K562 (cell line): ENCODE results near the gene DPM2. TPM values are rescaled to one million over a fixed set of nuclear protein-coding genes. Genes with fewer than 3 reads are reported as not detected.

Source experiments
- ATF1 ChIP-seq, 2 experiments: fragments of 450-650 bp in 1 of 2; IDR thresholded peaks; 2 replicates each; pipeline ENCODE4 v1.6.1; 2016; ENCODE audit warnings: missing compliant biosample characterization in 1 of 2, missing genetic modification characterization in 1 of 2
- CREB1 ChIP-seq, 2 experiments: sonication (generic) in 1 of 2; formaldehyde crosslinking in 1 of 2; IDR thresholded peaks; 2 replicates each; pipeline versions ENCODE4 v1.6.1 to v1.8.0; 2012 to 2022; ENCODE audit warnings: inconsistent platforms in 1 of 2, mild to moderate bottlenecking in 1 of 2, missing genetic modification reagents in 1 of 2, moderate library complexity in 1 of 2
- GABPB1 ChIP-seq: sonication (generic); formaldehyde crosslinking; IDR thresholded peaks from 2 replicates; pipeline ENCODE4 v1.8.0; 2022; ENCODE audit warnings: mild to moderate bottlenecking, missing genetic modification reagents
- HNRNPLL ChIP-seq: fragments of 200-400 bp; formaldehyde crosslinking; IDR thresholded peaks from 2 replicates; pipeline ENCODE4 v1.6.1; 2017; ENCODE audit warnings: low read length, low read depth, mild to moderate bottlenecking; ENCODE audit not compliant: poor library complexity, severe bottlenecking
- MAZ ChIP-seq, 2 experiments: fragments of 450-650 bp in 1 of 2; sonication (generic) in 1 of 2; formaldehyde crosslinking; IDR thresholded peaks in 1 of 2; conservative IDR thresholded peaks in 1 of 2; 2 replicates each; pipeline versions ENCODE4 v1.4.0 to v1.5.0; 2020; ENCODE audit warnings: mild to moderate bottlenecking in 1 of 2, missing genetic modification reagents in 1 of 2
- MLX ChIP-seq, 2 experiments: fragments of 450-650 bp in 1 of 2; sonication (generic) in 1 of 2; formaldehyde crosslinking; conservative IDR thresholded peaks; 2 replicates each; pipeline versions ENCODE4 v1.4.0 to v1.8.1; 2020 to 2022; ENCODE audit warnings: mild to moderate bottlenecking in 1 of 2, missing genetic modification reagents in 1 of 2
- NFIC ChIP-seq: fragments of 450-650 bp; IDR thresholded peaks from 2 replicates; pipeline ENCODE4 v1.6.1; 2017; ENCODE audit warnings: mild to moderate bottlenecking, inconsistent platforms
- RAD21 ChIP-seq, 2 experiments: fragments of 250-450 bp in 1 of 2; fragments of 450-650 bp in 1 of 2; sonication (Bioruptor Pico) in 1 of 2; formaldehyde crosslinking in 1 of 2; IDR thresholded peaks in 1 of 2; conservative IDR thresholded peaks in 1 of 2; 2 replicates each; pipeline versions ENCODE4 v1.4.0 to v1.8.0; 2020 to 2022; ENCODE audit warnings: mild to moderate bottlenecking in 2 of 2, moderate library complexity in 1 of 2
- RB1 ChIP-seq: fragments of 450-650 bp; IDR thresholded peaks from 2 replicates; pipeline ENCODE4 v1.6.1; 2017; ENCODE audit warnings: low read depth, mild to moderate bottlenecking
- SAP30 ChIP-seq: fragments of 200-600 bp; sonication (generic); IDR thresholded peaks from 2 replicates; pipeline ENCODE4 v1.6.1; 2012; ENCODE audit warnings: borderline replicate concordance, low read depth, mild to moderate bottlenecking, moderate library complexity, low read length, control low read depth, inconsistent platforms; ENCODE audit not compliant: insufficient read depth, poor library complexity, severe bottlenecking
- SMAD1 ChIP-seq: fragments of 150-350 bp; IDR thresholded peaks from 2 replicates; pipeline ENCODE4 v1.6.1; 2014; ENCODE audit warnings: low read length, low read depth; ENCODE audit not compliant: partially characterized antibody
- TRIM24 ChIP-seq, 2 experiments: fragments of 450-650 bp; IDR thresholded peaks; 2 replicates each; pipeline ENCODE4 v1.6.1; 2016
- ZFP30 ChIP-seq: fragments of 250-450 bp; sonication (Bioruptor Pico); IDR thresholded peaks from 2 replicates; pipeline ENCODE4 v1.8.0; 2022; ENCODE audit warnings: moderate library complexity, mild to moderate bottlenecking, inconsistent platforms, borderline replicate concordance
- ZNF143 ChIP-seq: sonication (generic); formaldehyde crosslinking; IDR thresholded peaks from 2 replicates; pipeline ENCODE4 v1.9.0; 2022; ENCODE audit warnings: mild to moderate bottlenecking, missing genetic modification reagents
- ZNF511 ChIP-seq: sonication (generic); formaldehyde crosslinking; IDR thresholded peaks from 2 replicates; pipeline ENCODE4 v1.8.0; 2022; ENCODE audit warnings: mild to moderate bottlenecking, missing genetic modification reagents
- ZNF766 ChIP-seq: fragments of 200-800 bp; sonication (Bioruptor generic); conservative IDR thresholded peaks from 2 replicates; pipeline ENCODE4 v1.6.1; 2016; ENCODE audit warnings: missing genetic modification characterization, missing compliant biosample characterization
- polyA plus RNA-seq, 8 experiments: library from polyadenylated mRNA; depleted of rRNA in 4 of 8; stranded (reverse) in 5 of 8; unstranded in 3 of 8; fragments of >200 nt; fragmentation: Nextera tagmentation in 2 of 8; fragmentation: Illumina TruSeq in 1 of 8; extraction: Ambion mirVana in 2 of 8; extraction: Trizol in 1 of 8; gene quantifications; 2 replicates each; pipeline versions ENCODE4 v1.2.1 to v1.2.3, GENCODE V29; 2011 to 2014; ENCODE audit warnings: inconsistent platforms in 1 of 8, missing spikeins in 1 of 8
- total RNA-seq, 7 experiments: library from RNA; depleted of rRNA in 6 of 7; stranded (reverse); fragments of >200 nt in 6 of 7; fragmentation: Illumina TruSeq in 2 of 7; extraction: Trizol in 2 of 7; gene quantifications; 2 replicates each; pipeline versions ENCODE4 v1.2.1 to v1.2.3, GENCODE V29; 2011 to 2021; ENCODE audit warnings: low replicate concordance in 1 of 7
- TF ChIP-seq, protein P1 (sequence below): IDR thresholded peaks from 2 replicates; pipeline ENCODE4 v1.6.1; 2012; ENCODE audit warnings: low read depth, low read length, improper control_type of control experiment, borderline replicate concordance
- TF ChIP-seq, protein P2 (sequence below): sonication (generic); formaldehyde crosslinking; IDR thresholded peaks from 2 replicates; pipeline ENCODE4 v1.9.0; 2022; ENCODE audit warnings: mild to moderate bottlenecking, missing genetic modification reagents
- TF ChIP-seq, protein P3 (sequence below): fragments of 450-650 bp; IDR thresholded peaks from 2 replicates; pipeline ENCODE4 v1.6.1; 2016

DPM2 gene
- total and polyA plus RNA-seq, 9 of the 15 experiments (the other 6 are each of a cell fraction or from before 2014, with no cell fraction given): 43.5 to 126 (median 71.1) TPM

- TF ChIP-seq RAD21 (CRISPR knock-in tag; conservative IDR thresholded peaks at IDR 0.05 in 1 of 2, IDR thresholded peaks at IDR 0.05 in 1 of 2) (peak in 1 of 2 experiments; percentile 25; a peak in 1 of 4 replicates), MLX (CRISPR knock-in tag; conservative IDR thresholded peaks at IDR 0.05) (no peak), ZFP30 (no peak), MAZ (CRISPR knock-in tag; conservative IDR thresholded peaks at IDR 0.05 in 1 of 2, IDR thresholded peaks at IDR 0.05 in 1 of 2) (peak in 1 of 2 experiments; percentile 12; a peak in 3 of 4 replicates), ZNF511 (CRISPR knock-in tag) (peak; percentile 72; the same call in 1 of the 2 replicates), GABPB1 (CRISPR knock-in tag) (0 out of 2 replicates have a peak, but pooled peaks have one; percentile 23), TRIM24 (IDR thresholded peaks at IDR 0.05) (no peak), ZNF766 (CRISPR knock-in tag) (0 out of 2 replicates have a peak, but pooled peaks have one; percentile 26), ZNF143 (CRISPR knock-in tag) (0 out of 2 replicates have a peak, but pooled peaks have one; percentile 45), RB1 (0 out of 2 replicates have a peak, but pooled peaks have one; percentile 19), NFIC (peak; percentile 100), SAP30 (peak; percentile 53), SMAD1 (peak; percentile 51), CREB1 (IDR thresholded peaks at IDR 0.05) (no peak), CREB1 (CRISPR knock-in tag; IDR thresholded peaks at IDR 0.05) (0 out of 2 replicates have a peak, but pooled peaks have one; percentile 35), HNRNPLL (no peak), ATF1 (CRISPR knock-in tag; IDR thresholded peaks at IDR 0.05) (no peak), ATF1 (tag; IDR thresholded peaks at IDR 0.05) (0 out of 2 replicates have a peak, but pooled peaks have one; percentile 23)
- TF ChIP-seq, protein P1, sequence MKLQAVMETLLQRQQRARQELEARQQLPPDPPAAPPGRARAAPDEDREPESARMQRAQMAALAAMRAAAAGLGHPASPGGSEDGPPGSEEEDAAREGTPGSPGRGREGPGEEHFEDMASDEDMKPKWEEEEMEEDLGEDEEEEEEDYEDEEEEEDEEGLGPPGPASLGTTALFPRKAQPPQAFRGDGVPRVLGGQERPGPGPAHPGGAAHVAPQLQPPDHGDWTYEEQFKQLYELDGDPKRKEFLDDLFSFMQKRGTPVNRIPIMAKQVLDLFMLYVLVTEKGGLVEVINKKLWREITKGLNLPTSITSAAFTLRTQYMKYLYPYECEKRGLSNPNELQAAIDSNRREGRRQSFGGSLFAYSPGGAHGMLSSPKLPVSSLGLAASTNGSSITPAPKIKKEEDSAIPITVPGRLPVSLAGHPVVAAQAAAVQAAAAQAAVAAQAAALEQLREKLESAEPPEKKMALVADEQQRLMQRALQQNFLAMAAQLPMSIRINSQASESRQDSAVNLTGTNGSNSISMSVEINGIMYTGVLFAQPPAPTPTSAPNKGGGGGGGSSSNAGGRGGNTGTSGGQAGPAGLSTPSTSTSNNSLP: no peak
- TF ChIP-seq, protein P2, sequence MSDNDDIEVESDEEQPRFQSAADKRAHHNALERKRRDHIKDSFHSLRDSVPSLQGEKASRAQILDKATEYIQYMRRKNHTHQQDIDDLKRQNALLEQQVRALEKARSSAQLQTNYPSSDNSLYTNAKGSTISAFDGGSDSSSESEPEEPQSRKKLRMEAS: 0 out of 2 replicates have a peak, but pooled peaks have one; percentile 12
- TF ChIP-seq, protein P3, sequence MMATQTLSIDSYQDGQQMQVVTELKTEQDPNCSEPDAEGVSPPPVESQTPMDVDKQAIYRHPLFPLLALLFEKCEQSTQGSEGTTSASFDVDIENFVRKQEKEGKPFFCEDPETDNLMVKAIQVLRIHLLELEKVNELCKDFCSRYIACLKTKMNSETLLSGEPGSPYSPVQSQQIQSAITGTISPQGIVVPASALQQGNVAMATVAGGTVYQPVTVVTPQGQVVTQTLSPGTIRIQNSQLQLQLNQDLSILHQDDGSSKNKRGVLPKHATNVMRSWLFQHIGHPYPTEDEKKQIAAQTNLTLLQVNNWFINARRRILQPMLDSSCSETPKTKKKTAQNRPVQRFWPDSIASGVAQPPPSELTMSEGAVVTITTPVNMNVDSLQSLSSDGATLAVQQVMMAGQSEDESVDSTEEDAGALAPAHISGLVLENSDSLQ: peak; percentile 48; the same call in 1 of the 2 replicates
Observed at GRCh38 chr9:127979333-127980059, 41.8 kb upstream of the DPM2 start (continued).
